Chondrocyte (in vitro differentiated cells): Measurements from ENCODE around the gene PYGM. TPM values are rescaled to one million over a fixed set of nuclear protein-coding genes. Genes with fewer than 3 reads are reported as not detected.

Source experiments
- DNase-seq: peaks from one replicate; pipeline ENCODE4 v3.0.0; 2021; ENCODE audit warnings: mixed read lengths, low spot score
- H3K27ac Mint-ChIP-seq: one replicate; pipeline ENCODE4 v1.8.0; 2021; ENCODE audit warnings: mild to moderate bottlenecking, moderate library complexity, mixed read lengths; ENCODE audit not compliant: unreplicated experiment
- H3K27me3 Mint-ChIP-seq: 2 replicates; pipeline ENCODE4 v1.8.0; 2021; ENCODE audit warnings: low read depth, mixed read lengths
- H3K36me3 Mint-ChIP-seq: 2 replicates; pipeline ENCODE4 v1.8.0; 2021; ENCODE audit warnings: low read depth, mixed read lengths
- H3K4me1 Mint-ChIP-seq: 2 replicates; pipeline ENCODE4 v1.8.0; 2021; ENCODE audit warnings: low read depth, mild to moderate bottlenecking, mixed read lengths
- H3K4me3 Mint-ChIP-seq: one replicate; pipeline ENCODE4 v1.8.0; 2021; ENCODE audit warnings: mild to moderate bottlenecking, moderate library complexity, mixed read lengths; ENCODE audit not compliant: unreplicated experiment
- H3K9me3 Mint-ChIP-seq: 2 replicates; pipeline ENCODE4 v1.8.0; 2021; ENCODE audit warnings: low read depth, mixed read lengths
- CTCF ChIP-seq: fragments of 200-600 bp; sonication (generic); IDR thresholded peaks from 2 replicates; pipeline ENCODE4 v1.5.0; 2021; ENCODE audit warnings: antibody characterized with exemption, mild to moderate bottlenecking, moderate library complexity
- total RNA-seq: library from RNA; stranded (reverse); gene quantifications from 3 replicates; pipeline ENCODE4 v1.2.1, GENCODE V29; 2021

Gene PYGM
- total RNA-seq, 1 donor from 2014 or later: 1.6 TPM

- H3K4me3 Mint-ChIP-seq: peak within 1 kb of the TSS; percentile 54
- no peaks in the 10 kb centered on the region for H3K36me3 Mint-ChIP-seq
- TF ChIP-seq CTCF: peak; percentile 100
- no peaks in the 10 kb centered on the region for H3K4me1 Mint-ChIP-seq
- H3K27me3 Mint-ChIP-seq: peaks cover 46% of the 10 kb centered on the region
- peak; percentile 95 for DNase-seq
- H3K9me3 Mint-ChIP-seq: no peaks in the 10 kb centered on the region
- no peak within 1 kb of the TSS for H3K27ac Mint-ChIP-seq
Observed at GRCh38 chr11:64723117-64723906, 36.5 kb downstream of the PYGM start, which contains the start of gene NRXN2. Gene NRXN2, minus strand, starts transcription at chr11:64723197. Its CDS starts 9,498 bp downstream, at chr11:64713699.

- no peak for TF ChIP-seq CTCF
- Mint-ChIP-seq H3K27ac (no peak overlapping the region), H3K27me3 (peaks cover 55% of the 10 kb centered on the region), H3K9me3 (no peaks in the 10 kb centered on the region), H3K4me3 (no peak overlapping the region), H3K36me3 (no peaks in the 10 kb centered on the region), H3K4me1 (no peaks in the 10 kb centered on the region)
- peak; percentile 61 for DNase-seq
Observed at GRCh38 chr11:64722141-64723065, 37.4 kb downstream of the PYGM start.

- no peak for DNase-seq
- Mint-ChIP-seq H3K4me1 (no peaks in the 10 kb centered on the region), H3K9me3 (no peaks in the 10 kb centered on the region), H3K36me3 (no peaks in the 10 kb centered on the region), H3K27ac (no peak overlapping the region), H3K27me3 (peaks cover 65% of the 10 kb centered on the region), H3K4me3 (no peak overlapping the region)
- no peak for TF ChIP-seq CTCF
Observed at GRCh38 chr11:64721359-64721699, 38.4 kb downstream of the PYGM start.

GRCh38 chr11:64720640-64721358 is 39.0 kb downstream of the PYGM start:
- no peaks in the 10 kb centered on the region for H3K4me1 Mint-ChIP-seq
- H3K27me3 Mint-ChIP-seq: peaks cover 71% of the 10 kb centered on the region
- H3K4me3 Mint-ChIP-seq: no peak overlapping the region

More at GRCh38 chr11:64720640-64721358, 39.0 kb downstream of the PYGM start:
- H3K36me3 Mint-ChIP-seq: no peaks in the 10 kb centered on the region
- no peaks in the 10 kb centered on the region for H3K9me3 Mint-ChIP-seq
- no peak overlapping the region for H3K27ac Mint-ChIP-seq
- TF ChIP-seq CTCF: no peak
- DNase-seq: peak; percentile 63
